Right atrium auricular region (tissue), 2 donors: ENCODE data around the gene ERP27. TPM values are rescaled to one million over a fixed set of nuclear protein-coding genes. Genes with fewer than 3 reads are reported as not detected.

Experiments
- DNase-seq: peaks from one replicate; pipeline ENCODE4 v3.0.0-alpha.2; 2019; ENCODE audit warnings: low spot score
- H3K27ac ChIP-seq, 2 donors: fragments of 200-600 bp; sonication (generic); 1 replicate in 1 of 2; 2 replicates in 1 of 2; pipeline ENCODE4 v1.5.1; 2016 to 2019
- H3K27me3 ChIP-seq, 2 donors: fragments of 200-600 bp; sonication (generic); one replicate each; pipeline versions ENCODE4 v1.5.1 to v1.6.0; 2017 to 2019
- H3K36me3 ChIP-seq: fragments of 200-600 bp; sonication (generic); one replicate; pipeline ENCODE4 v1.5.1; 2016
- H3K4me1 ChIP-seq, 2 donors: fragments of 200-600 bp; sonication (generic); one replicate each; pipeline versions ENCODE4 v1.5.1 to v1.6.0; 2017 to 2019
- H3K4me3 ChIP-seq, 2 donors: fragments of 200-600 bp; sonication (generic); 1 replicate in 1 of 2; 2 replicates in 1 of 2; pipeline ENCODE4 v1.5.1; 2017 to 2019; ENCODE audit warnings: mild to moderate bottlenecking in 1 of 2, moderate library complexity in 1 of 2
- H3K9me3 ChIP-seq, 2 donors: fragments of 200-600 bp; sonication (generic); one replicate each; pipeline ENCODE4 v1.5.1; 2019
- CTCF ChIP-seq, 2 donors: fragments of 200-600 bp; sonication (generic); IDR thresholded peaks; one replicate each; pipeline ENCODE4 v1.5.1; 2019; ENCODE audit warnings: antibody characterized with exemption in 2 of 2
- total RNA-seq, 2 donors: library from RNA; depleted of rRNA; stranded (reverse); fragments of >200 nt; gene quantifications; one replicate each; pipeline ENCODE4 v1.1.0, GENCODE V29; 2016

Gene ERP27
- under 1 TPM; 0.31 to 0.70 TPM for total RNA-seq

DNA sequence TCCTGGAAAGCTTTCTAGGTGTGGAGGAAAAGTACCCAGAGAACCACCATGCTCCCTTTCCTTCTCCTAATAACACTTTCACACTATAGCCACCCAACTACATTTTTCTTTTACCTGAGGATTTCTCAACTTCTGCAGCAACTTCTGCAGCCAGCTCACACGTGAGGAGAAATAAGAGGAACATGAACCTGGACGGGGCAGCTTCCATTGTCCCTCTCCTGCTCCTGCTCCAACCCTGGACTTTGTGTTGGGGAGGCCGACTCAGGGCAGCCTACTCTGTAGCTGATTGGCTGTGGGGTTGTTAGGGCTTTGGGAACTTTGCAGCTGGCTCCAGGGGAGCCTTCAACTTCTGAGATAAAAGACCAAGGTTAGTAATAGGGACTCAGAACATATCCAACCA lies at the start of gene ERP27:
Gene ERP27 (minus strand): TSS at position 237 of the 400 bp plus-strand sequence. CDS start 29 bp downstream, at position 208.
- Histone ChIP-seq H3K27me3 (no peaks in the 10 kb centered on the region), H3K27ac (no peak within 1 kb of the TSS), H3K9me3 (no peaks in the 10 kb centered on the region), H3K4me3 (no peak within 1 kb of the TSS), H3K36me3 (peaks cover 16% of the 10 kb centered on the region), H3K4me1 (no peaks in the 10 kb centered on the region)
- TF ChIP-seq CTCF (IDR thresholded peaks at IDR 0.05), result no peak
- DNase-seq, result no peak

DNA sequence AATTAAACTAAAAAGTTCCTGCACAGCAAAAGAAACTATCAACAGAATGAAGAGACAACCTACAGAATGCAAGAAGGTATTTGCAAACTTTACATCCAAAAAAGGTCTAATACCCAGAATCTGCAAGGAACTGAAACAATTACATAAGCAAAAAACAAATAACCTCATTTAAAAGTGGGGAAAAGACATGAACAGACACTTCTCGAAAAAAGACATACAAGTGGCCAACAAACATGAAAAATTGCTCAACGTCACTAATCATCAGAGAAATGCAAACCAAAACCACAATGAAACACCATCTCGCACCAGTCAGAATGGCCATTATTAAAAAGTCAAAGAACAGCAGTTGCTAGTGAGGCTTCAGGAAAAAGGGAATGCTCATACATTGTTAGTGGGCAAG lies 49.7 kb upstream of the ERP27 start:
- no peak for TF ChIP-seq CTCF (IDR thresholded peaks at IDR 0.05)
- H3K27ac ChIP-seq, result no peak overlapping the region
- no peaks in the 10 kb centered on the region for H3K36me3 ChIP-seq
- H3K9me3 ChIP-seq, result no peaks in the 10 kb centered on the region
- H3K4me3 ChIP-seq, result no peak overlapping the region
- H3K4me1 ChIP-seq, result no peaks in the 10 kb centered on the region
- no peak for DNase-seq
- no peaks in the 10 kb centered on the region for H3K27me3 ChIP-seq

DNA sequence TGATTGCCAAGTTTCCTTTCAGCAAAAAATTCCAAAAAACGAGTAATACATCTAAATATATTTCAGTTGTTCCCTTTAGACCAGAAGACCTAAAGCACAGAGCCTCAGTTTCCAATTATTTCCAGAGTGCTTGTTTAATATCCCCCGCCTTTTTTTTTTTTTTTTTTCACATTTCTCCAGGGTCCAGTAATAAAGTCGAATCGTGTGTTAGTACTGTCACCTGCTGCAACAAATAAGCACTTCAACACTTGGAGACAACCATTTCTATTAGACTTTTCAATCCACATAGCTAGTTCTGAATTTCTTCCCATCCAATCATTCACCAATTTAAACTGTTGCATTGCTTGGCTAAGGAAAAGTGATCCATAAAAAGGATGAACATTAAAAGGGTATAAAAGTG lies 48.1 kb upstream of the ERP27 start:
- Histone ChIP-seq H3K9me3 (no peaks in the 10 kb centered on the region), H3K27ac (no peak overlapping the region), H3K4me3 (no peak overlapping the region), H3K36me3 (no peaks in the 10 kb centered on the region), H3K27me3 (no peaks in the 10 kb centered on the region), H3K4me1 (no peaks in the 10 kb centered on the region)
- no peak for DNase-seq
- peak in 1 of 2 donors; percentile 33 for TF ChIP-seq CTCF (IDR thresholded peaks at IDR 0.05)

GRCh38 chr12:14984766-14985285 lies 46.5 kb upstream of the ERP27 start:
- H3K9me3 ChIP-seq, result no peaks in the 10 kb centered on the region
- no peak for DNase-seq
- H3K36me3 ChIP-seq, result no peaks in the 10 kb centered on the region
- TF ChIP-seq CTCF (IDR thresholded peaks at IDR 0.05), result no peak
- no peaks in the 10 kb centered on the region for H3K4me1 ChIP-seq
- H3K27me3 ChIP-seq, result no peaks in the 10 kb centered on the region
- H3K4me3 ChIP-seq, result no peak overlapping the region
- no peak overlapping the region for H3K27ac ChIP-seq

DNA sequence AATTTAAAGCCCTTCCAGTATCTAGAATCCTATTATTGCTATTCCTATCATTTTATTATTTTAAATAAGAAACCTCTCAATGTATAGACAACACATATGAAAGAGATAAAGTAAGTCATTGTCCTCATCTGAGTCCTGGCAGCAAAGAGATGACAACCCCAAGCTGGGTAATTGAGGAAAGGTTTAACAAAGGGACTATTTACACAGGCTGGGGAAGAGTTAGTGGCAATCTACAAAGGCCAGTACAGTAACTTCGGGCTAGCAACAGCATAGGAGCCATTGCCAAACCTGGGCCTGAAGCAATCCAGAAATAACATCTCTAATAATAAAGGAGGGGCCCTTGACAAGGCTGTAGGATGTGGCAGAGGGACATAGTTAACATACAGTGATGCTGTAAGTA lies 45.7 kb upstream of the ERP27 start:
- H3K4me3 ChIP-seq, result no peak overlapping the region
- TF ChIP-seq CTCF (IDR thresholded peaks at IDR 0.05), result no peak
- no peaks in the 10 kb centered on the region for H3K9me3 ChIP-seq
- H3K27me3 ChIP-seq, result no peaks in the 10 kb centered on the region
- no peaks in the 10 kb centered on the region for H3K4me1 ChIP-seq
- no peaks in the 10 kb centered on the region for H3K36me3 ChIP-seq
- H3K27ac ChIP-seq, result no peak overlapping the region
- no peak for DNase-seq

DNA sequence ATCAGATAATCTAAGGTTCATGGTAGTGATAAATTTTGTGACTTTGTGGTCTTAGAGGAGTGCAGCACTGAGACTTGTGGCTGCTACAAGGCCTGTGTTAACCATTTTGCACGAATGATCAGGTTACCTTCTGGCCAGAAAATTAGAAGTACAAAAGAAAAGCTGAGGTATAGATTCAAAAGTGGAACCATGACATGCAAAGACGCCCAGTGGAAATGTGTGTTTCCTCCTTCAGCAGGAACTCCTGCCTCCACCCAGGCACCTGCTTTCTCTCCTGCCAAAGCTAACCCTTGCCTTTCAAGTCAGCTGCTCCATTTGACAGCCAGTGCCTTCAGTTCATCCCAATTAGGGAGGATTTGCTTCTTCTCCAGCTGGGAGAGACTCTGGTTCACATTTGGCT lies 44.7 kb upstream of the ERP27 start:
- no peaks in the 10 kb centered on the region for H3K36me3 ChIP-seq
- no peaks in the 10 kb centered on the region for H3K4me1 ChIP-seq
- no peak overlapping the region for H3K27ac ChIP-seq

More for the DNA sequence above, 44.7 kb upstream of the ERP27 start:
- TF ChIP-seq CTCF (IDR thresholded peaks at IDR 0.05), result no peak
- no peak for DNase-seq
- no peaks in the 10 kb centered on the region for H3K27me3 ChIP-seq
- no peaks in the 10 kb centered on the region for H3K9me3 ChIP-seq
- H3K4me3 ChIP-seq, result no peak overlapping the region
